HEK293 (cell line): ENCODE results near the gene PHEX.

Source experiments
- CTCF ChIA-PET: fragments of 350-600 bp; formaldehyde crosslinking; extraction: SDS; loops from one replicate; lab custom pipeline; 2021; ENCODE audit warnings: antibody characterized with exemption; lab: Yijun Ruan, JAX
- POLR2A ChIA-PET: fragments of 300-600 bp; formaldehyde crosslinking; extraction: SDS; loops from one replicate; lab custom pipeline; 2020; ENCODE audit warnings: antibody characterized with exemption, inconsistent platforms; lab: Yijun Ruan, JAX
- H3K27ac ChIP-seq: fragments of 200-500 bp; sonication (Bioruptor generic); 2 replicates; pipeline ENCODE4 v1.5.1; 2014; ENCODE audit warnings: low read depth, low read length, control low read depth, inconsistent platforms; ENCODE audit errors: extremely low read depth
- H3K36me3 ChIP-seq, 2 experiments: fragments of 200-500 bp in 1 of 2; sonication (Bioruptor generic) in 1 of 2; 1 replicate in 1 of 2; 2 replicates in 1 of 2; pipeline ENCODE4 v1.5.1; 2014 to 2017; ENCODE audit warnings: inconsistent platforms in 2 of 2, low read length in 2 of 2; ENCODE audit not compliant: control insufficient read depth in 2 of 2, insufficient read depth in 1 of 2
- H3K4me1 ChIP-seq: fragments of 200-500 bp; sonication (Bioruptor generic); 2 replicates; pipeline ENCODE4 v1.5.1; 2014; ENCODE audit warnings: mild to moderate bottlenecking, low read length, inconsistent platforms; ENCODE audit not compliant: control insufficient read depth, insufficient read depth
- H3K4me3 ChIP-seq: 2 replicates; pipeline ENCODE4 v1.5.1; 2011; ENCODE audit warnings: low read depth, mild to moderate bottlenecking, control low read depth, low read length, moderate library complexity
- H3K9me3 ChIP-seq: fragments of 200-500 bp; sonication (Bioruptor generic); 2 replicates; pipeline ENCODE4 v1.5.1; 2014; ENCODE audit warnings: low read depth, low read length, inconsistent platforms; ENCODE audit not compliant: control insufficient read depth, insufficient read depth
- GFI1B ChIP-seq: fragments of 450-650 bp; formaldehyde crosslinking; IDR thresholded peaks from 2 replicates; pipeline ENCODE4 v1.5.1; 2016; ENCODE audit warnings: missing biosample characterization, missing genetic modification characterization
- KLF1 ChIP-seq: fragments of 450-650 bp; formaldehyde crosslinking; IDR thresholded peaks from 2 replicates; pipeline ENCODE4 v1.5.1; 2016; ENCODE audit warnings: missing biosample characterization, missing genetic modification characterization
- PRDM1 ChIP-seq: fragments of 450-650 bp; formaldehyde crosslinking; IDR thresholded peaks from 2 replicates; pipeline ENCODE4; 2016; ENCODE audit warnings: missing biosample characterization, missing genetic modification characterization
- ZBTB8A ChIP-seq: fragments of 450-650 bp; formaldehyde crosslinking; IDR thresholded peaks from 2 replicates; pipeline ENCODE4 v1.5.1; 2016; ENCODE audit warnings: missing biosample characterization, missing genetic modification characterization
- ZNF114 ChIP-seq: fragments of 450-650 bp; formaldehyde crosslinking; IDR thresholded peaks from 2 replicates; pipeline ENCODE4 v1.5.0; 2017; ENCODE audit warnings: missing biosample characterization, missing genetic modification characterization
- ZNF121 ChIP-seq: fragments of 450-650 bp; formaldehyde crosslinking; IDR thresholded peaks from 2 replicates; pipeline ENCODE4 v1.5.1; 2016; ENCODE audit warnings: missing biosample characterization, missing genetic modification characterization
- ZNF157 ChIP-seq: fragments of 450-650 bp; formaldehyde crosslinking; IDR thresholded peaks from 2 replicates; pipeline ENCODE4 v1.5.1; 2016; ENCODE audit warnings: missing biosample characterization, missing genetic modification characterization
- ZNF214 ChIP-seq: fragments of 450-650 bp; formaldehyde crosslinking; IDR thresholded peaks from 2 replicates; pipeline ENCODE4 v1.5.1; 2017; ENCODE audit warnings: missing biosample characterization, mild to moderate bottlenecking, missing genetic modification characterization, borderline replicate concordance
- ZNF302 ChIP-seq: fragments of 450-650 bp; formaldehyde crosslinking; IDR thresholded peaks from 2 replicates; pipeline ENCODE4 v1.5.1; 2016; ENCODE audit warnings: missing biosample characterization, missing genetic modification characterization, low read depth
- ZNF311 ChIP-seq: fragments of 450-650 bp; formaldehyde crosslinking; IDR thresholded peaks from 2 replicates; pipeline ENCODE4 v1.5.1; 2017; ENCODE audit warnings: missing biosample characterization, missing genetic modification characterization, borderline replicate concordance
- ZNF404 ChIP-seq: fragments of 450-650 bp; formaldehyde crosslinking; IDR thresholded peaks from 2 replicates; pipeline ENCODE4 v1.5.1; 2017; ENCODE audit warnings: missing biosample characterization, missing genetic modification characterization
- ZNF473 ChIP-seq: fragments of 450-650 bp; formaldehyde crosslinking; IDR thresholded peaks from 2 replicates; pipeline ENCODE4 v1.5.1; 2017; ENCODE audit warnings: missing biosample characterization, missing genetic modification characterization
- ZNF513 ChIP-seq: fragments of 450-650 bp; IDR thresholded peaks from 2 replicates; pipeline ENCODE4 v1.5.1; 2018; ENCODE audit warnings: missing biosample characterization, missing genetic modification characterization
- ZNF560 ChIP-seq: fragments of 450-650 bp; formaldehyde crosslinking; IDR thresholded peaks from 2 replicates; pipeline ENCODE4 v1.5.1; 2017; ENCODE audit warnings: missing biosample characterization, missing genetic modification characterization, borderline replicate concordance
- ZNF596 ChIP-seq: fragments of 450-650 bp; IDR thresholded peaks from 2 replicates; pipeline ENCODE4 v1.5.0; 2018; ENCODE audit warnings: missing biosample characterization, mild to moderate bottlenecking, missing genetic modification characterization, moderate library complexity
- ZNF624 ChIP-seq: fragments of 450-650 bp; formaldehyde crosslinking; IDR thresholded peaks from 2 replicates; pipeline ENCODE4 v1.5.1; 2017; ENCODE audit warnings: missing biosample characterization, missing genetic modification characterization
- ZNF785 ChIP-seq: fragments of 450-650 bp; formaldehyde crosslinking; IDR thresholded peaks from 2 replicates; pipeline ENCODE4 v1.5.1; 2016; ENCODE audit warnings: missing biosample characterization, missing genetic modification characterization
- ZNF843 ChIP-seq: fragments of 450-650 bp; formaldehyde crosslinking; IDR thresholded peaks from 2 replicates; pipeline ENCODE4 v1.5.1; 2016; ENCODE audit warnings: missing biosample characterization, missing genetic modification characterization
- ZSCAN18 ChIP-seq: fragments of 450-650 bp; formaldehyde crosslinking; IDR thresholded peaks from 2 replicates; pipeline ENCODE4 v1.5.1; 2016; ENCODE audit warnings: missing biosample characterization, missing genetic modification characterization
- TF ChIP-seq, protein P1 (sequence below): fragments of 450-650 bp; formaldehyde crosslinking; IDR thresholded peaks from 2 replicates; pipeline ENCODE4 v1.5.1; 2016; ENCODE audit warnings: missing biosample characterization, missing genetic modification characterization, borderline replicate concordance
- TF ChIP-seq, protein P2 (sequence below): fragments of 450-650 bp; IDR thresholded peaks from 2 replicates; pipeline ENCODE4 v1.5.1; 2018; ENCODE audit warnings: missing biosample characterization, mild to moderate bottlenecking, missing genetic modification characterization
- TF ChIP-seq, protein P3 (sequence below): fragments of 450-650 bp; formaldehyde crosslinking; IDR thresholded peaks from 2 replicates; pipeline ENCODE4 v1.5.1; 2016; ENCODE audit warnings: missing biosample characterization, missing genetic modification characterization

The PHEX gene

DNA sequence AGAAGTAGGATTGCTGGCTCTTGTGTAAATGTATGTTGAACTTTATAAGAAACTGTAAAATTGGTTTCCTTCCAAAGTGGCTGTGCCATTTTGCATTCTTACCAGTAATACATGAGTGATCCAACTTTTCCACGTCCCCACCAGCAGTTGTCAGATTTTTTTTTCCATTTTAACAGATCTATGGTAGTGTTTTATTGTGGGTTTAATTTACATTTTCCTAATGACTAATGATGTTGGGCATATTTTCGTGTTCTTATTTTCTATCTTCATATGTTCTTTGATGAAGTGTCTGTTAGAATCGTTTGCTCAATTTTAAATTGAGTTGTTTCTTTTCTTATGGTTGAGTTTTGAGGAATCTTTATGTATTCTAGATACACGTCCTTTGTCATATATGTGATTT is 56.2 kb downstream of the PHEX start:
- TF ChIP-seq, protein P1, sequence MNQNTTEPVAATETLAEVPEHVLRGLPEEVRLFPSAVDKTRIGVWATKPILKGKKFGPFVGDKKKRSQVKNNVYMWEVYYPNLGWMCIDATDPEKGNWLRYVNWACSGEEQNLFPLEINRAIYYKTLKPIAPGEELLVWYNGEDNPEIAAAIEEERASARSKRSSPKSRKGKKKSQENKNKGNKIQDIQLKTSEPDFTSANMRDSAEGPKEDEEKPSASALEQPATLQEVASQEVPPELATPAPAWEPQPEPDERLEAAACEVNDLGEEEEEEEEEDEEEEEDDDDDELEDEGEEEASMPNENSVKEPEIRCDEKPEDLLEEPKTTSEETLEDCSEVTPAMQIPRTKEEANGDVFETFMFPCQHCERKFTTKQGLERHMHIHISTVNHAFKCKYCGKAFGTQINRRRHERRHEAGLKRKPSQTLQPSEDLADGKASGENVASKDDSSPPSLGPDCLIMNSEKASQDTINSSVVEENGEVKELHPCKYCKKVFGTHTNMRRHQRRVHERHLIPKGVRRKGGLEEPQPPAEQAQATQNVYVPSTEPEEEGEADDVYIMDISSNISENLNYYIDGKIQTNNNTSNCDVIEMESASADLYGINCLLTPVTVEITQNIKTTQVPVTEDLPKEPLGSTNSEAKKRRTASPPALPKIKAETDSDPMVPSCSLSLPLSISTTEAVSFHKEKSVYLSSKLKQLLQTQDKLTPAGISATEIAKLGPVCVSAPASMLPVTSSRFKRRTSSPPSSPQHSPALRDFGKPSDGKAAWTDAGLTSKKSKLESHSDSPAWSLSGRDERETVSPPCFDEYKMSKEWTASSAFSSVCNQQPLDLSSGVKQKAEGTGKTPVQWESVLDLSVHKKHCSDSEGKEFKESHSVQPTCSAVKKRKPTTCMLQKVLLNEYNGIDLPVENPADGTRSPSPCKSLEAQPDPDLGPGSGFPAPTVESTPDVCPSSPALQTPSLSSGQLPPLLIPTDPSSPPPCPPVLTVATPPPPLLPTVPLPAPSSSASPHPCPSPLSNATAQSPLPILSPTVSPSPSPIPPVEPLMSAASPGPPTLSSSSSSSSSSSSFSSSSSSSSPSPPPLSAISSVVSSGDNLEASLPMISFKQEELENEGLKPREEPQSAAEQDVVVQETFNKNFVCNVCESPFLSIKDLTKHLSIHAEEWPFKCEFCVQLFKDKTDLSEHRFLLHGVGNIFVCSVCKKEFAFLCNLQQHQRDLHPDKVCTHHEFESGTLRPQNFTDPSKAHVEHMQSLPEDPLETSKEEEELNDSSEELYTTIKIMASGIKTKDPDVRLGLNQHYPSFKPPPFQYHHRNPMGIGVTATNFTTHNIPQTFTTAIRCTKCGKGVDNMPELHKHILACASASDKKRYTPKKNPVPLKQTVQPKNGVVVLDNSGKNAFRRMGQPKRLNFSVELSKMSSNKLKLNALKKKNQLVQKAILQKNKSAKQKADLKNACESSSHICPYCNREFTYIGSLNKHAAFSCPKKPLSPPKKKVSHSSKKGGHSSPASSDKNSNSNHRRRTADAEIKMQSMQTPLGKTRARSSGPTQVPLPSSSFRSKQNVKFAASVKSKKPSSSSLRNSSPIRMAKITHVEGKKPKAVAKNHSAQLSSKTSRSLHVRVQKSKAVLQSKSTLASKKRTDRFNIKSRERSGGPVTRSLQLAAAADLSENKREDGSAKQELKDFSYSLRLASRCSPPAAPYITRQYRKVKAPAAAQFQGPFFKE (tag by site-specific recombination): no peak
- TF ChIP-seq ZNF114 (tag by site-specific recombination) (no peak), ZNF843 (tag by site-specific recombination) (no peak), ZNF624 (tag by site-specific recombination) (no peak), ZNF311 (tag by site-specific recombination) (no peak), ZNF560 (tag by site-specific recombination) (no peak), ZNF513 (no peak), ZNF785 (tag by site-specific recombination) (no peak), ZNF121 (tag by site-specific recombination) (no peak), KLF1 (tag by site-specific recombination) (no peak), ZNF302 (tag by site-specific recombination) (no peak), ZBTB8A (no peak), ZNF157 (tag by site-specific recombination) (no peak)
- TF ChIP-seq, protein P2, sequence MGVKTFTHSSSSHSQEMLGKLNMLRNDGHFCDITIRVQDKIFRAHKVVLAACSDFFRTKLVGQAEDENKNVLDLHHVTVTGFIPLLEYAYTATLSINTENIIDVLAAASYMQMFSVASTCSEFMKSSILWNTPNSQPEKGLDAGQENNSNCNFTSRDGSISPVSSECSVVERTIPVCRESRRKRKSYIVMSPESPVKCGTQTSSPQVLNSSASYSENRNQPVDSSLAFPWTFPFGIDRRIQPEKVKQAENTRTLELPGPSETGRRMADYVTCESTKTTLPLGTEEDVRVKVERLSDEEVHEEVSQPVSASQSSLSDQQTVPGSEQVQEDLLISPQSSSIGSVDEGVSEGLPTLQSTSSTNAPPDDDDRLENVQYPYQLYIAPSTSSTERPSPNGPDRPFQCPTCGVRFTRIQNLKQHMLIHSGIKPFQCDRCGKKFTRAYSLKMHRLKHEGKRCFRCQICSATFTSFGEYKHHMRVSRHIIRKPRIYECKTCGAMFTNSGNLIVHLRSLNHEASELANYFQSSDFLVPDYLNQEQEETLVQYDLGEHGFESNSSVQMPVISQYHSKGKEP: no peak
- TF ChIP-seq, protein P3, sequence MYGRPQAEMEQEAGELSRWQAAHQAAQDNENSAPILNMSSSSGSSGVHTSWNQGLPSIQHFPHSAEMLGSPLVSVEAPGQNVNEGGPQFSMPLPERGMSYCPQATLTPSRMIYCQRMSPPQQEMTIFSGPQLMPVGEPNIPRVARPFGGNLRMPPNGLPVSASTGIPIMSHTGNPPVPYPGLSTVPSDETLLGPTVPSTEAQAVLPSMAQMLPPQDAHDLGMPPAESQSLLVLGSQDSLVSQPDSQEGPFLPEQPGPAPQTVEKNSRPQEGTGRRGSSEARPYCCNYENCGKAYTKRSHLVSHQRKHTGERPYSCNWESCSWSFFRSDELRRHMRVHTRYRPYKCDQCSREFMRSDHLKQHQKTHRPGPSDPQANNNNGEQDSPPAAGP (tag by site-specific recombination): no peak
- ChIA-PET CTCF (no interaction called here), POLR2A (no interaction called here)
- no peaks in the 10 kb centered on the region for H3K9me3 ChIP-seq
- no peaks in the 10 kb centered on the region for H3K4me1 ChIP-seq
- no peaks in the 10 kb centered on the region for H3K36me3 ChIP-seq
- H3K4me3 ChIP-seq: no peak overlapping the region
- no peak overlapping the region for H3K27ac ChIP-seq

DNA sequence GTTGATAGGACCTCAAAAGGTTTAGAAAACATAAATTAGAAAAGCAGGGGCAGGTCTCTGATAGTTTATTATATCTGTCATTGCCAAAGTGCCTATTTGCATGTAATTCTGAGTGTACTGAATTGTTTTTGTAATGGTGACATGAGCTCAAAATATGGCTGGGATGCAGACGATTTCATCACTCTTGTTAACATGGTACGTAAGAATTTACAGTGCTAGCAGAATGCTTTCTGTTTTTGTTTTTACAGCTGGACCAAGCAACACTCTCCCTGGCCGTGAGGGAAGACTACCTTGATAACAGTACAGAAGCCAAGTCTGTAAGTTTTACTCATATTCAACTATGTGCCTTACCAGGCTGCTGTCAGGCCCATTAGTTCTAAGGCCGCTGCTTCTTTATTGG is 58.1 kb downstream of the PHEX start:
- H3K36me3 ChIP-seq: no peaks in the 10 kb centered on the region
- H3K4me1 ChIP-seq: no peaks in the 10 kb centered on the region
- ChIA-PET POLR2A (no interaction called here), CTCF (interaction anchor here (2.0 kb wide), 1 partner anchor 9 kb away, joined by 12 read pairs; no protein-coding TSS in a partner anchor)
- H3K4me3 ChIP-seq: no peak overlapping the region
- H3K9me3 ChIP-seq: no peaks in the 10 kb centered on the region
- no peak overlapping the region for H3K27ac ChIP-seq
- TF ChIP-seq, protein P3 (tag by site-specific recombination): no peak
- TF ChIP-seq ZNF596 (tag by site-specific recombination) (no peak), ZNF214 (no peak), ZSCAN18 (tag by site-specific recombination) (no peak), GFI1B (tag by site-specific recombination) (no peak), ZNF404 (tag by site-specific recombination) (no peak), ZNF311 (tag by site-specific recombination) (no peak), PRDM1 (tag by site-specific recombination) (no peak), ZNF473 (tag by site-specific recombination) (no peak)
